HG03159 (cell line): Measurements from ENCODE around the gene TOR2A.

Experiments
- ATAC-seq: cut with Tn5 transposase; IDR thresholded peaks from one replicate; pipeline ENCODE4 v1.9.1; 2021; ENCODE audit warnings: mild to moderate bottlenecking, moderate library complexity; ENCODE audit not compliant: unreplicated experiment

TOR2A gene

GRCh38 chr9:127721391-127721821 lies 13.7 kb downstream of the TOR2A start:
- no peak for ATAC-seq

- ATAC-seq = no peak
These were observed 14.2 kb downstream of the TOR2A start for GRCh38 chr9:127720865-127721227.

- no peak for ATAC-seq
These were observed 14.8 kb downstream of the TOR2A start for GRCh38 chr9:127720031-127720864.

- ATAC-seq = no peak
These were observed 17.3 kb downstream of the TOR2A start for GRCh38 chr9:127717766-127718165.

- ATAC-seq = no peak
These were observed 18.7 kb downstream of the TOR2A start for GRCh38 chr9:127716412-127716811.

- peak; percentile 94 for ATAC-seq
These were observed 19.4 kb downstream of the TOR2A start, which contains the start of the genes PTRH1 and TTC16 for GRCh38 chr9:127715470-127716337. Gene PTRH1, minus strand, starts transcription at chr9:127715663. Its CDS starts 24 bp downstream, at chr9:127715639. Gene TTC16, plus strand, starts transcription at chr9:127716079. Its CDS starts 67 bp downstream, at chr9:127716146.

GRCh38 chr9:127714951-127715469 lies 20.1 kb downstream of the TOR2A start:
- ATAC-seq = peak; percentile 17

GRCh38 chr9:127714020-127714750 lies 20.9 kb downstream of the TOR2A start:
- ATAC-seq = no peak

GRCh38 chr9:127712867-127713266 lies 22.2 kb downstream of the TOR2A start:
- no peak for ATAC-seq

GRCh38 chr9:127712371-127712770 lies 22.7 kb downstream of the TOR2A start:
- no peak for ATAC-seq

GRCh38 chr9:127711831-127712274 lies 23.2 kb downstream of the TOR2A start:
- no peak for ATAC-seq

- no peak for ATAC-seq
These were observed 23.8 kb downstream of the TOR2A start for GRCh38 chr9:127711226-127711701.

GRCh38 chr9:127710204-127710783 lies 24.8 kb downstream of the TOR2A start:
- ATAC-seq = no peak

- ATAC-seq = no peak
These were observed 26.0 kb downstream of the TOR2A start for GRCh38 chr9:127708952-127709587.

- no peak for ATAC-seq
These were observed 27.3 kb downstream of the TOR2A start for GRCh38 chr9:127707766-127708165.

GRCh38 chr9:127706836-127707241 lies 28.3 kb downstream of the TOR2A start, which contains the start of gene CFAP157:
Gene CFAP157, plus strand, starts transcription at chr9:127706988. Its CDS starts 44 bp downstream, at chr9:127707032.
- no peak for ATAC-seq

- no peak for ATAC-seq
These were observed 29.3 kb downstream of the TOR2A start for GRCh38 chr9:127705577-127706379.

- no peak for ATAC-seq
These were observed 31.7 kb downstream of the TOR2A start for GRCh38 chr9:127703289-127703946.
